Skin of body (tissue), 2 donors: ENCODE measurements around the gene PDHX. TPM values are rescaled to one million over a fixed set of nuclear protein-coding genes. Genes with fewer than 3 reads are reported as not detected.

Experiments used
- DNase-seq: peaks from one replicate; lab custom pipeline; 2025; lab: John Stamatoyannopoulos, UW
- total RNA-seq: library from RNA; depleted of rRNA; stranded (reverse); fragments of >200 nt; gene quantifications from one replicate; pipeline ENCODE4 v1.2.3, GENCODE V29; 2014

The PDHX gene
- total RNA-seq, 1 donor from 2014 or later: 27.9 TPM

- no peak for DNase-seq
These were observed 37.5 kb downstream of the PDHX start for GRCh38 chr11:34953955-34954354.

- no peak for DNase-seq
These were observed 40.8 kb downstream of the PDHX start for GRCh38 chr11:34957206-34957605.

- DNase-seq: no peak
These were observed 41.2 kb downstream of the PDHX start for GRCh38 chr11:34957606-34958005.

- no peak for DNase-seq
These were observed 43.4 kb downstream of the PDHX start for GRCh38 chr11:34959770-34960169.

GRCh38 chr11:34960277-34960676 is 43.9 kb downstream of the PDHX start:
- DNase-seq: no peak

GRCh38 chr11:34962034-34962433 is 45.6 kb downstream of the PDHX start:
- no peak for DNase-seq

GRCh38 chr11:34963351-34963750 is 46.9 kb downstream of the PDHX start:
- no peak for DNase-seq

- DNase-seq: no peak
These were observed 48.4 kb downstream of the PDHX start for GRCh38 chr11:34964610-34965331.

GRCh38 chr11:34968862-34969261 is 52.4 kb downstream of the PDHX start:
- DNase-seq: no peak

GRCh38 chr11:34970033-34970432 is 53.6 kb downstream of the PDHX start:
- DNase-seq: no peak

GRCh38 chr11:34970480-34970879 is 54.1 kb downstream of the PDHX start:
- DNase-seq: no peak

GRCh38 chr11:34971928-34972327 is 55.5 kb downstream of the PDHX start:
- no peak for DNase-seq

GRCh38 chr11:34972366-34972765 is 55.9 kb downstream of the PDHX start:
- DNase-seq: no peak

GRCh38 chr11:34972892-34973291 is 56.5 kb downstream of the PDHX start:
- DNase-seq: no peak

GRCh38 chr11:34975482-34975881 is 59.1 kb downstream of the PDHX start:
- DNase-seq: no peak

- no peak for DNase-seq
These were observed 60.2 kb downstream of the PDHX start for GRCh38 chr11:34976496-34977088.

- DNase-seq: peak; percentile 36
These were observed 60.9 kb downstream of the PDHX start for GRCh38 chr11:34977089-34977912.

- no peak for DNase-seq
These were observed 62.1 kb downstream of the PDHX start for GRCh38 chr11:34978236-34979191.

- DNase-seq: no peak
These were observed 68.1 kb downstream of the PDHX start for GRCh38 chr11:34984514-34984913.

GRCh38 chr11:34986883-34987520 is 70.6 kb downstream of the PDHX start:
- no peak for DNase-seq

GRCh38 chr11:34987617-34988016 is 71.2 kb downstream of the PDHX start:
- DNase-seq: no peak
